NOMO-1 treated with dmso at 0.1 percent for 144 hours (cell line): ENCODE measurements around the gene NUDT3.
"Not testable (repeated sequence)": the region's sequence is repeated elsewhere in the genome, so short reads cannot be mapped to it uniquely, and the experiment has no call there.

Experiments
- DNase-seq: peaks from one replicate; lab custom pipeline; 2025; ENCODE audit not compliant: unreplicated experiment; lab: John Stamatoyannopoulos, UW

NUDT3 gene

GRCh38 chr6:34324221-34324620, 68.2 kb downstream of the NUDT3 start:
- DNase-seq, result not testable (repeated sequence)

- DNase-seq, result no peak
Observed at GRCh38 chr6:34323300-34323699, 69.2 kb downstream of the NUDT3 start.

- DNase-seq, result no peak
Observed at GRCh38 chr6:34322732-34323131, 69.7 kb downstream of the NUDT3 start.

GRCh38 chr6:34321821-34322220, 70.6 kb downstream of the NUDT3 start:
- no peak for DNase-seq

GRCh38 chr6:34319471-34319885, 73.0 kb downstream of the NUDT3 start:
- DNase-seq, result no peak

GRCh38 chr6:34318499-34319470, 73.7 kb downstream of the NUDT3 start:
- no peak for DNase-seq

GRCh38 chr6:34317882-34318498, 74.5 kb downstream of the NUDT3 start:
- no peak for DNase-seq

- no peak for DNase-seq
Observed at GRCh38 chr6:34317172-34317477, 75.3 kb downstream of the NUDT3 start.

- no peak for DNase-seq
Observed at GRCh38 chr6:34316431-34317171, 75.9 kb downstream of the NUDT3 start.

GRCh38 chr6:34315780-34316179, 76.7 kb downstream of the NUDT3 start:
- peak; percentile 74 for DNase-seq

GRCh38 chr6:34315256-34315655, 77.2 kb downstream of the NUDT3 start:
- no peak for DNase-seq

- DNase-seq, result no peak
Observed at GRCh38 chr6:34312259-34312658, 80.2 kb downstream of the NUDT3 start.

GRCh38 chr6:34310817-34311216, 81.7 kb downstream of the NUDT3 start:
- no peak for DNase-seq

GRCh38 chr6:34308483-34308882, 84.0 kb downstream of the NUDT3 start:
- no peak for DNase-seq

- no peak for DNase-seq
Observed at GRCh38 chr6:34305982-34306708, 86.3 kb downstream of the NUDT3 start.

- no peak for DNase-seq
Observed at GRCh38 chr6:34305497-34305896, 87.0 kb downstream of the NUDT3 start.

- no peak for DNase-seq
Observed at GRCh38 chr6:34304164-34304563, 88.3 kb downstream of the NUDT3 start.

GRCh38 chr6:34302929-34303328, 89.5 kb downstream of the NUDT3 start:
- no peak for DNase-seq

GRCh38 chr6:34301408-34301807, 91.1 kb downstream of the NUDT3 start:
- DNase-seq, result no peak

GRCh38 chr6:34300332-34300751, 92.1 kb downstream of the NUDT3 start:
- DNase-seq, result no peak

GRCh38 chr6:34298941-34299340, 93.5 kb downstream of the NUDT3 start:
- no peak for DNase-seq
